ENCODE results near the gene NDEL1. TPM values are rescaled to one million over a fixed set of nuclear protein-coding genes. Genes with fewer than 3 reads are reported as not detected.

The NDEL1 gene
- total RNA-seq, 1 experiment from 2014 or later, result 34.7 TPM

DNA sequence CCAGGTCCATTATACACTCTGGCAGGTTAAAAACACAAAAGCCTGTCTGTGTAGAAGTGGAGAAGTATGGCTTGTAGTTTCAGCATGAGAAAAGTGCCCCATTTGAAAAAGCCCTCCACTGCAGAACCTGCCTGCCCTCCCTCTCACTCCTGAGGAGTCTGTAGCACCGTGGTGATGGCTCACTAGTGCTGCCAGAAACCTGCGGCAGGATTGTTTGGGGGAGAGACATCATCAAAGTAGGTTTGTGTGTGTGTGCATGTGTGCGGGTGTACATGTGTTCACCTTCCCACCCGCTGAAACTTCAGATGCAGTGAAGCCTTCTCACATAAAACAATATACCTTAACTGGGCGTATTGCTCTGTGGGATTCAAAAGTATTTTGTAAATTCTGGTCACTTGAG, 26.9 kb downstream of the NDEL1 start:
- TF ChIP-seq, protein P1, sequence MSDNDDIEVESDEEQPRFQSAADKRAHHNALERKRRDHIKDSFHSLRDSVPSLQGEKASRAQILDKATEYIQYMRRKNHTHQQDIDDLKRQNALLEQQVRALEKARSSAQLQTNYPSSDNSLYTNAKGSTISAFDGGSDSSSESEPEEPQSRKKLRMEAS (CRISPR knock-in tag; IDR thresholded peaks at IDR 0.05), result no peak
- TF ChIP-seq, protein P2, sequence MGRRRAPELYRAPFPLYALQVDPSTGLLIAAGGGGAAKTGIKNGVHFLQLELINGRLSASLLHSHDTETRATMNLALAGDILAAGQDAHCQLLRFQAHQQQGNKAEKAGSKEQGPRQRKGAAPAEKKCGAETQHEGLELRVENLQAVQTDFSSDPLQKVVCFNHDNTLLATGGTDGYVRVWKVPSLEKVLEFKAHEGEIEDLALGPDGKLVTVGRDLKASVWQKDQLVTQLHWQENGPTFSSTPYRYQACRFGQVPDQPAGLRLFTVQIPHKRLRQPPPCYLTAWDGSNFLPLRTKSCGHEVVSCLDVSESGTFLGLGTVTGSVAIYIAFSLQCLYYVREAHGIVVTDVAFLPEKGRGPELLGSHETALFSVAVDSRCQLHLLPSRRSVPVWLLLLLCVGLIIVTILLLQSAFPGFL (CRISPR knock-in tag; IDR thresholded peaks at IDR 0.05; ENCODE audit: borderline replicate concordance), result no peak
- no peak for TF ChIP-seq FOXP1 (CRISPR knock-in tag; IDR thresholded peaks at IDR 0.05; ENCODE audit: borderline replicate concordance)
- TF ChIP-seq, protein P3, sequence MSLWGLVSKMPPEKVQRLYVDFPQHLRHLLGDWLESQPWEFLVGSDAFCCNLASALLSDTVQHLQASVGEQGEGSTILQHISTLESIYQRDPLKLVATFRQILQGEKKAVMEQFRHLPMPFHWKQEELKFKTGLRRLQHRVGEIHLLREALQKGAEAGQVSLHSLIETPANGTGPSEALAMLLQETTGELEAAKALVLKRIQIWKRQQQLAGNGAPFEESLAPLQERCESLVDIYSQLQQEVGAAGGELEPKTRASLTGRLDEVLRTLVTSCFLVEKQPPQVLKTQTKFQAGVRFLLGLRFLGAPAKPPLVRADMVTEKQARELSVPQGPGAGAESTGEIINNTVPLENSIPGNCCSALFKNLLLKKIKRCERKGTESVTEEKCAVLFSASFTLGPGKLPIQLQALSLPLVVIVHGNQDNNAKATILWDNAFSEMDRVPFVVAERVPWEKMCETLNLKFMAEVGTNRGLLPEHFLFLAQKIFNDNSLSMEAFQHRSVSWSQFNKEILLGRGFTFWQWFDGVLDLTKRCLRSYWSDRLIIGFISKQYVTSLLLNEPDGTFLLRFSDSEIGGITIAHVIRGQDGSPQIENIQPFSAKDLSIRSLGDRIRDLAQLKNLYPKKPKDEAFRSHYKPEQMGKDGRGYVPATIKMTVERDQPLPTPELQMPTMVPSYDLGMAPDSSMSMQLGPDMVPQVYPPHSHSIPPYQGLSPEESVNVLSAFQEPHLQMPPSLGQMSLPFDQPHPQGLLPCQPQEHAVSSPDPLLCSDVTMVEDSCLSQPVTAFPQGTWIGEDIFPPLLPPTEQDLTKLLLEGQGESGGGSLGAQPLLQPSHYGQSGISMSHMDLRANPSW (CRISPR knock-in tag; conservative IDR thresholded peaks at IDR 0.05; ENCODE audit: low read depth), result no peak
- TF ChIP-seq MXD4 (CRISPR knock-in tag; IDR thresholded peaks at IDR 0.05; ENCODE audit: borderline replicate concordance), result no peak
- TF ChIP-seq, protein P4, sequence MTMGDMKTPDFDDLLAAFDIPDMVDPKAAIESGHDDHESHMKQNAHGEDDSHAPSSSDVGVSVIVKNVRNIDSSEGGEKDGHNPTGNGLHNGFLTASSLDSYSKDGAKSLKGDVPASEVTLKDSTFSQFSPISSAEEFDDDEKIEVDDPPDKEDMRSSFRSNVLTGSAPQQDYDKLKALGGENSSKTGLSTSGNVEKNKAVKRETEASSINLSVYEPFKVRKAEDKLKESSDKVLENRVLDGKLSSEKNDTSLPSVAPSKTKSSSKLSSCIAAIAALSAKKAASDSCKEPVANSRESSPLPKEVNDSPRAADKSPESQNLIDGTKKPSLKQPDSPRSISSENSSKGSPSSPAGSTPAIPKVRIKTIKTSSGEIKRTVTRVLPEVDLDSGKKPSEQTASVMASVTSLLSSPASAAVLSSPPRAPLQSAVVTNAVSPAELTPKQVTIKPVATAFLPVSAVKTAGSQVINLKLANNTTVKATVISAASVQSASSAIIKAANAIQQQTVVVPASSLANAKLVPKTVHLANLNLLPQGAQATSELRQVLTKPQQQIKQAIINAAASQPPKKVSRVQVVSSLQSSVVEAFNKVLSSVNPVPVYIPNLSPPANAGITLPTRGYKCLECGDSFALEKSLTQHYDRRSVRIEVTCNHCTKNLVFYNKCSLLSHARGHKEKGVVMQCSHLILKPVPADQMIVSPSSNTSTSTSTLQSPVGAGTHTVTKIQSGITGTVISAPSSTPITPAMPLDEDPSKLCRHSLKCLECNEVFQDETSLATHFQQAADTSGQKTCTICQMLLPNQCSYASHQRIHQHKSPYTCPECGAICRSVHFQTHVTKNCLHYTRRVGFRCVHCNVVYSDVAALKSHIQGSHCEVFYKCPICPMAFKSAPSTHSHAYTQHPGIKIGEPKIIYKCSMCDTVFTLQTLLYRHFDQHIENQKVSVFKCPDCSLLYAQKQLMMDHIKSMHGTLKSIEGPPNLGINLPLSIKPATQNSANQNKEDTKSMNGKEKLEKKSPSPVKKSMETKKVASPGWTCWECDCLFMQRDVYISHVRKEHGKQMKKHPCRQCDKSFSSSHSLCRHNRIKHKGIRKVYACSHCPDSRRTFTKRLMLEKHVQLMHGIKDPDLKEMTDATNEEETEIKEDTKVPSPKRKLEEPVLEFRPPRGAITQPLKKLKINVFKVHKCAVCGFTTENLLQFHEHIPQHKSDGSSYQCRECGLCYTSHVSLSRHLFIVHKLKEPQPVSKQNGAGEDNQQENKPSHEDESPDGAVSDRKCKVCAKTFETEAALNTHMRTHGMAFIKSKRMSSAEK (CRISPR knock-in tag; IDR thresholded peaks at IDR 0.05; ENCODE audit: borderline replicate concordance), result no peak
- TF ChIP-seq ZNF317 (CRISPR knock-in tag; IDR thresholded peaks at IDR 0.05; ENCODE audit: borderline replicate concordance, low read depth), result no peak
- TF ChIP-seq, protein P5, sequence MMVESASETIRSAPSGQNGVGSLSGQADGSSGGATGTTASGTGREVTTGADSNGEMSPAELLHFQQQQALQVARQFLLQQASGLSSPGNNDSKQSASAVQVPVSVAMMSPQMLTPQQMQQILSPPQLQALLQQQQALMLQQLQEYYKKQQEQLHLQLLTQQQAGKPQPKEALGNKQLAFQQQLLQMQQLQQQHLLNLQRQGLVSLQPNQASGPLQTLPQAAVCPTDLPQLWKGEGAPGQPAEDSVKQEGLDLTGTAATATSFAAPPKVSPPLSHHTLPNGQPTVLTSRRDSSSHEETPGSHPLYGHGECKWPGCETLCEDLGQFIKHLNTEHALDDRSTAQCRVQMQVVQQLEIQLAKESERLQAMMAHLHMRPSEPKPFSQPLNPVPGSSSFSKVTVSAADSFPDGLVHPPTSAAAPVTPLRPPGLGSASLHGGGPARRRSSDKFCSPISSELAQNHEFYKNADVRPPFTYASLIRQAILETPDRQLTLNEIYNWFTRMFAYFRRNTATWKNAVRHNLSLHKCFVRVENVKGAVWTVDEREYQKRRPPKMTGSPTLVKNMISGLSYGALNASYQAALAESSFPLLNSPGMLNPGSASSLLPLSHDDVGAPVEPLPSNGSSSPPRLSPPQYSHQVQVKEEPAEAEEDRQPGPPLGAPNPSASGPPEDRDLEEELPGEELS (CRISPR knock-in tag; IDR thresholded peaks at IDR 0.05), result no peak
- TF ChIP-seq RORB (CRISPR knock-in tag; IDR thresholded peaks at IDR 0.05), result no peak
- TF ChIP-seq, protein P6, sequence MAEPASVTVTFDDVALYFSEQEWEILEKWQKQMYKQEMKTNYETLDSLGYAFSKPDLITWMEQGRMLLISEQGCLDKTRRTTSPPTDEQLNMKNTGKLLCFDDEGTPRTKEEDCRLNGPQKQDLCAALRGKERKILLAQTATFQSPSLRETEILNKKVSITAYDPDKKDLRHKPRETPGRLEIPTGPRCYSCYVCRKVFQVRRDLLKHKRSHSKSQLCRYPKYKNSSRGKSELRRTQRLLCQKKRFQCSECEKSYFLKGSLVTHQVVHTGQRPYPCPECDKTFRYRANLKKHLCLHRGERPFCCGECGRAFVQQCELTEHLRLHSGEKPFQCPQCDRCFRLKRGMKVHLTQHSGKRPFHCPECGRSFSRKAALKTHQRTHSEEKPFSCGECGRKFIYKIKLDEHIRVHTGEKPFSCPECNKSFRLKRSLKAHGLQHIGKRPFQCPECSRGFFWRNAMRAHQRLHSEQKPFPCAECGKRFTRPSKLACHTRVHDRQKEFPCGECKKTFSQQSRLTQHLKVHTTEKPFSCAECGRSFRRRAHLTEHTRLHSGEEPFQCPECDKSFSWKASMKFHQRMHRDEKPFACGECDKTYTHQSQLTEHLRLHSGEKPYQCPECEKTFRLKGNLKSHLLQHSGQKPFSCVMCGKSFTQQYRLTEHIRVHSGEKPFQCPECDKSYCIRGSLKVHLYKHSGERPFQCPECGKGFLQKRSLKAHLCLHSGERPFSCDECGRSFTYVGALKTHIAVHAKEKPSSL (CRISPR knock-in tag; conservative IDR thresholded peaks at IDR 0.05), result no peak
- no peak overlapping the region for H3K4me3 Mint-ChIP-seq
- ATAC-seq (no peak), DNase-seq (ENCODE audit: low spot score) (no peak)
- POLR2A ChIA-PET, result no interaction called here
- H3K36me3 Mint-ChIP-seq, result peaks cover 20% of the 10 kb centered on the region
- CTCF ChIA-PET, result no interaction called here
- H3K9me3 Mint-ChIP-seq, result no peaks in the 10 kb centered on the region
- H3K27ac Mint-ChIP-seq, result no peak overlapping the region
- no peaks in the 10 kb centered on the region for H3K27me3 Mint-ChIP-seq (ENCODE audit: low read depth)
- 0 out of 2 replicates have a peak, but pooled peaks cover 5% of the 10 kb centered on the region for H3K4me1 Mint-ChIP-seq

DNA sequence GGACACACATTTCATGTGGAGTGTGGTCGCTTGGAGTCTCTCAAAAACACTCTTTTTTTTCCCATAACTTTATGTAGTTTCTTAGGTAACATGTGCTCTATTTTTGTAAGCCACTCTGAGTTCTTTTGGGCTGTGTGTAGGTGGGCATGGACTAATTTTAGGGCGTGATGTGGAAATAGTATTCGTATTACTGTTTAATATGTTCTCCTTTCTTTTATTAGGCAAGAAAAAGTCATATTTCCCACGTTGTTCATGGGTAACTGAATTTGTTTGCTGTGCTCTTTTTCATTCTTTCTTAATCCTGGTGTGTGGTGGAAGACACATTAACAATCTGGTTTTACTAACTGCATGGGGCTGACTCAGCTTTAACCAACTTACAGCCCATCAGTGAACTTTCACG, 27.4 kb downstream of the NDEL1 start:
- DNase-seq (ENCODE audit: low spot score) (no peak), ATAC-seq (no peak)
- H3K4me3 Mint-ChIP-seq, result no peak overlapping the region
- no peaks in the 10 kb centered on the region for H3K9me3 Mint-ChIP-seq
- POLR2A ChIA-PET, result no interaction called here
- 0 out of 2 replicates have a peak, but pooled peaks cover 5% of the 10 kb centered on the region for H3K4me1 Mint-ChIP-seq
- peak overlapping the region; percentile 2; the same call in 1 of the 2 replicates for H3K27ac Mint-ChIP-seq
- H3K36me3 Mint-ChIP-seq, result peaks cover 20% of the 10 kb centered on the region
- CTCF ChIA-PET, result interaction anchor here (1.1 kb wide), 1 partner anchor 323 kb away, joined by 4 read pairs; no protein-coding TSS in a partner anchor
- H3K27me3 Mint-ChIP-seq (ENCODE audit: low read depth), result no peaks in the 10 kb centered on the region
- TF ChIP-seq, protein P7, sequence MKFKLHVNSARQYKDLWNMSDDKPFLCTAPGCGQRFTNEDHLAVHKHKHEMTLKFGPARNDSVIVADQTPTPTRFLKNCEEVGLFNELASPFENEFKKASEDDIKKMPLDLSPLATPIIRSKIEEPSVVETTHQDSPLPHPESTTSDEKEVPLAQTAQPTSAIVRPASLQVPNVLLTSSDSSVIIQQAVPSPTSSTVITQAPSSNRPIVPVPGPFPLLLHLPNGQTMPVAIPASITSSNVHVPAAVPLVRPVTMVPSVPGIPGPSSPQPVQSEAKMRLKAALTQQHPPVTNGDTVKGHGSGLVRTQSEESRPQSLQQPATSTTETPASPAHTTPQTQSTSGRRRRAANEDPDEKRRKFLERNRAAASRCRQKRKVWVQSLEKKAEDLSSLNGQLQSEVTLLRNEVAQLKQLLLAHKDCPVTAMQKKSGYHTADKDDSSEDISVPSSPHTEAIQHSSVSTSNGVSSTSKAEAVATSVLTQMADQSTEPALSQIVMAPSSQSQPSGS (CRISPR knock-in tag; IDR thresholded peaks at IDR 0.05; ENCODE audit: borderline replicate concordance, low read depth), result no peak
- TF ChIP-seq CBFB (CRISPR knock-in tag; IDR thresholded peaks at IDR 0.05; ENCODE audit: low read depth) (no peak), JUN (CRISPR knock-in tag; IDR thresholded peaks at IDR 0.05) (no peak), TEAD1 (CRISPR knock-in tag; IDR thresholded peaks at IDR 0.05) (no peak), ZNF671 (CRISPR knock-in tag; IDR thresholded peaks at IDR 0.05) (no peak), PRRX2 (CRISPR knock-in tag; IDR thresholded peaks at IDR 0.05) (no peak), JAZF1 (CRISPR knock-in tag; IDR thresholded peaks at IDR 0.05) (no peak), CREM (CRISPR knock-in tag; IDR thresholded peaks at IDR 0.05) (no peak), NR3C1 (CRISPR knock-in tag; conservative IDR thresholded peaks at IDR 0.05; ENCODE audit: low read depth) (no peak), ZNF219 (CRISPR knock-in tag; IDR thresholded peaks at IDR 0.05; ENCODE audit: borderline replicate concordance) (no peak)
- TF ChIP-seq, protein P8, sequence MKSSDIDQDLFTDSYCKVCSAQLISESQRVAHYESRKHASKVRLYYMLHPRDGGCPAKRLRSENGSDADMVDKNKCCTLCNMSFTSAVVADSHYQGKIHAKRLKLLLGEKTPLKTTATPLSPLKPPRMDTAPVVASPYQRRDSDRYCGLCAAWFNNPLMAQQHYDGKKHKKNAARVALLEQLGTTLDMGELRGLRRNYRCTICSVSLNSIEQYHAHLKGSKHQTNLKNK (CRISPR knock-in tag; IDR thresholded peaks at IDR 0.05), result no peak

Measured in WTC11 (cell line).